Effector memory CD8-positive, alpha-beta T cell (primary cell): ENCODE data around the gene LACC1.

ENCODE experiments used
- ATAC-seq: fragments of 150-1000 bp; cut with Tn5 transposase; replicated peaks from 2 replicates; pipeline ENCODE4 v1.10.0; 2021; ENCODE audit warnings: mild to moderate bottlenecking, moderate library complexity
- DNase-seq, 3 experiments: peaks; one replicate each; pipeline ENCODE4 v3.0.0; 2021
- H3K27ac Mint-ChIP-seq, 2 donors: one replicate each; pipeline ENCODE4 v1.8.0; 2022; ENCODE audit warnings: mild to moderate bottlenecking in 2 of 2, mixed read lengths in 2 of 2, moderate library complexity in 2 of 2
- H3K27me3 Mint-ChIP-seq, 2 donors: one replicate each; pipeline ENCODE4 v1.8.0; 2022; ENCODE audit warnings: mixed read lengths in 2 of 2
- H3K36me3 Mint-ChIP-seq: one replicate; pipeline ENCODE4 v1.8.0; 2022; ENCODE audit warnings: mild to moderate bottlenecking, moderate library complexity, mixed read lengths; ENCODE audit not compliant: insufficient read depth
- H3K4me1 Mint-ChIP-seq, 2 donors: one replicate each; pipeline ENCODE4 v1.8.0; 2022; ENCODE audit warnings: low read depth in 2 of 2, mixed read lengths in 2 of 2
- H3K4me3 Mint-ChIP-seq, 2 donors: one replicate each; pipeline ENCODE4 v1.8.0; 2022; ENCODE audit warnings: mild to moderate bottlenecking in 2 of 2, mixed read lengths in 2 of 2, moderate library complexity in 2 of 2
- H3K9me3 Mint-ChIP-seq, 2 donors: one replicate each; pipeline ENCODE4 v1.8.0; 2022; ENCODE audit warnings: mixed read lengths in 2 of 2

Gene LACC1

GRCh38 chr13:43936647-43937046 lies 56.9 kb downstream of the LACC1 start:
- Mint-ChIP-seq H3K27ac (no peak overlapping the region), H3K27me3 (peaks cover 3 to 18% of the 10 kb centered on the region in 2 donors), H3K4me1 (no peaks in the 10 kb centered on the region), H3K4me3 (no peak overlapping the region), H3K9me3 (no peaks in the 10 kb centered on the region), H3K36me3 (no peaks in the 10 kb centered on the region)
- DNase-seq (no peak), ATAC-seq (no peak)

DNA sequence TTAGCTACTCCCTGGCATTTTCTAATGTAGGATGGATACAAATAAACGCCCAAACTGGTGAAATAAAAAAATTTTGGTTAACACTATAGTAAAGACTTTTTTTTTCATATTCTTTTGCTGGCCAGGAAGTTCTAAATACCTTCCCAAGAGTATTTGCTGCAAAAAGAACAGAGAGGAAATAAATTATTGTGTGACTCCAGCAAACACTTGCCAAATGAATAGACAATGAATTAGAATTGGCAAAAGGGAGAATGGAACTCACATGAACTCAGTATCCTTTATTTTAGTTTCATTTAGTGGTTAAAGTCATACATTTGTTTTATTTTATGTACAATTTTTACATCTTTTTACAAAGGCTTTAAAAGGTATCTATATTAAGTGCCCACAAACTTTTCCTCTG lies 58.1 kb downstream of the LACC1 start:
- no peaks in the 10 kb centered on the region for H3K36me3 Mint-ChIP-seq
- ATAC-seq (no peak), DNase-seq (no peak)
- H3K4me3 Mint-ChIP-seq = no peak overlapping the region
- H3K27ac Mint-ChIP-seq = no peak overlapping the region
- H3K27me3 Mint-ChIP-seq = peaks cover 15 to 17% of the 10 kb centered on the region in 2 donors
- no peaks in the 10 kb centered on the region for H3K9me3 Mint-ChIP-seq
- H3K4me1 Mint-ChIP-seq = no peaks in the 10 kb centered on the region

GRCh38 chr13:43938449-43938848 lies 58.7 kb downstream of the LACC1 start:
- no peaks in the 10 kb centered on the region for H3K36me3 Mint-ChIP-seq
- peaks cover 13 to 18% of the 10 kb centered on the region in 2 donors for H3K27me3 Mint-ChIP-seq

GRCh38 chr13:43939086-43939485 lies 59.4 kb downstream of the LACC1 start:
- H3K4me1 Mint-ChIP-seq = no peaks in the 10 kb centered on the region
- no peak for ATAC-seq
- peaks cover 9 to 18% of the 10 kb centered on the region in 2 donors for H3K27me3 Mint-ChIP-seq
- no peaks in the 10 kb centered on the region for H3K9me3 Mint-ChIP-seq
- H3K36me3 Mint-ChIP-seq = no peaks in the 10 kb centered on the region
- no peak overlapping the region for H3K4me3 Mint-ChIP-seq
- no peak for DNase-seq
- H3K27ac Mint-ChIP-seq = no peak overlapping the region

More at GRCh38 chr13:43938449-43938848, 58.7 kb downstream of the LACC1 start:
- DNase-seq (no peak), ATAC-seq (no peak)
- H3K27ac Mint-ChIP-seq = no peak overlapping the region
- no peaks in the 10 kb centered on the region for H3K9me3 Mint-ChIP-seq
- no peaks in the 10 kb centered on the region for H3K4me1 Mint-ChIP-seq
- H3K4me3 Mint-ChIP-seq = no peak overlapping the region

- no peak for ATAC-seq
- Mint-ChIP-seq H3K27ac (no peak overlapping the region), H3K36me3 (no peaks in the 10 kb centered on the region), H3K27me3 (peaks cover 9 to 18% of the 10 kb centered on the region in 2 donors), H3K9me3 (no peaks in the 10 kb centered on the region), H3K4me3 (no peak overlapping the region), H3K4me1 (no peaks in the 10 kb centered on the region)
- no peak for DNase-seq
These were observed 62.6 kb downstream of the LACC1 start for GRCh38 chr13:43942286-43942685.
